ENCODE results near the gene IFNL2. TPM values are rescaled to one million over a fixed set of nuclear protein-coding genes. Genes with fewer than 3 reads are reported as not detected.

Gene IFNL2
- total RNA-seq, 1 experiment from 2014 or later = 0.33 TPM

GRCh38 chr19:39263912-39264305, 4.3 kb upstream of the IFNL2 start:
- no peak for DNase-seq (ENCODE audit: low read depth, low spot score)
- no peaks in the 10 kb centered on the region for H3K36me3 ChIP-seq (ENCODE audit: control insufficient read depth, insufficient read depth, low read length)
- in situ Hi-C loops (cut with HindIII; ENCODE audit: low pct_unique_long_range_greater_than_20kb, low sequenced_read_pairs) = no loop called here
- H3K27me3 ChIP-seq (ENCODE audit: control insufficient read depth, insufficient read depth, low read length) = peaks cover 9% of the 10 kb centered on the region
- BruUV-seq (replicated peaks) = no TSS peak
- H3K27ac ChIP-seq (ENCODE audit: low read length) = no peak overlapping the region
- TF ChIP-seq CTCF (IDR thresholded peaks at IDR 0.05) = no peak
- TF ChIP-seq POLR2AphosphoS5 (IDR thresholded peaks at IDR 0.05; ENCODE audit: low read depth, low read length) = no peak
- no peak for TF ChIP-seq REST (IDR thresholded peaks at IDR 0.05; ENCODE audit: insufficient read depth in 1 of 2, low read depth in 2 of 2, low read length in 1 of 2)
- no peak for TF ChIP-seq SIN3A (IDR thresholded peaks at IDR 0.05; ENCODE audit: borderline replicate concordance, insufficient read depth, low read depth, low read length)
- no peak for TF ChIP-seq TCF7L2 (IDR thresholded peaks at IDR 0.05; ENCODE audit: low read depth, low read length)
- CTCF ChIA-PET = interaction anchor here (1.0 kb wide), 1 partner anchor 64 kb away, joined by 3 read pairs; no protein-coding TSS in a partner anchor
- POLR2A ChIA-PET = no interaction called here
- H3K9me3 ChIP-seq (ENCODE audit: control insufficient read depth, insufficient read depth, low read depth, low read length) = no peaks in the 10 kb centered on the region
- ATAC-seq = peak; percentile 23
- intact Hi-C loops (cut with micrococcal nuclease; ENCODE audit: unreplicated experiment) = no loop called here
- H3K4me3 ChIP-seq (ENCODE audit: low read depth in 2 of 2, low read length in 2 of 2) = no peak overlapping the region
- H3K4me1 ChIP-seq (ENCODE audit: control insufficient read depth, insufficient read depth, low read length) = no peaks in the 10 kb centered on the region

DNA sequence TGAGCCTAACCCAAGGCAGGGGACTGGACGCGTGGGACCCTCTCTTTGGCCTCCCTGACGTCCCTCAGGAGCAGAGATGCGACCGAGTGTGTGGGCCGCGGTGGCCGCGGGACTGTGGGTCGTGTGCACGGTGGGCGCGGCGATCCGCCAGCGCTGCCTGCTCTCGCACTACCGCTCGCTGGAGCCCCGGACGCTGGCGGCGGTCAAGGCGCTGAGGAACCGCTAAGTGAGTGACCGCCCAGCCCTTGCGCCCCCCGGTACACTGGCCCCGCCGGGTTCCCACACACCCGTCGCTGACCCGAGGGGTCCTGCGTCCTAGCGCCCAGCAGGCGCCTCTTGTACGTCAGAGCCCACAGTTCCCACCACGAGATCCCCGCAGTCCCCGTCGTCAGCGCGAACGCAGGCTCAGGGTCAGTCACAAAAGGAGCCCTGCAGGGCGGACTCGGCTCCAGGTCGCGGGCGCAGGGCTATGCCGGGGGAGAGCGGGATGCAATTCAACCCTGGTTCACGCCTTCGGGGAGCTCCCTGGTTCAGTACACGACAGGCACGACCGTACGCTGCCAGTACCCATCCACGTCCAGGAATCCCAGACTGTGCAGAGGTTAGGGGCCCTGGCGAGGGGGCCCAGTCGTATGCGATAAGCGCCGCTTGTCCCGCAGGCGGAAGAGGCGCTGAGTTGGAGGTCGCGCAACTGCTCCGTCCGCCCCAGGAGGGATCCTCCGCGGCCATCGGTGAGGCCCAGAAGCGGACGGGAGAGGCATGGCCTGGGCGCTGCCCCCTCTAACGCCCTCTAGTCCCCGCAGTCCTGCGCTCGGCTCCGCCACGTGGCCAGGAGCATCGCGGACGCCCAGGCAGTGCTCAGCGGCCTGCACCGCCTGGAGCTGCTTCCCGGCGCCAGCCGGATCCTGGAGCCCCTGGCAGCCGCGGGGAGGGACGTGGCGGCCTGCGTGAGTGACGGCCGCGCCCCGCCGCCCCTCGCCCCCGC, 3.6 kb upstream of the IFNL2 start:
- intact Hi-C loops (cut with micrococcal nuclease; ENCODE audit: unreplicated experiment) (no loop called here), in situ Hi-C loops (cut with HindIII; ENCODE audit: low pct_unique_long_range_greater_than_20kb, low sequenced_read_pairs) (no loop called here)
- Histone ChIP-seq H3K36me3 (ENCODE audit: control insufficient read depth, insufficient read depth, low read length) (no peaks in the 10 kb centered on the region), H3K4me1 (ENCODE audit: control insufficient read depth, insufficient read depth, low read length) (no peaks in the 10 kb centered on the region), H3K4me3 (ENCODE audit: low read depth in 2 of 2, low read length in 2 of 2) (no peak overlapping the region), H3K27ac (ENCODE audit: low read length) (no peak overlapping the region), H3K9me3 (ENCODE audit: control insufficient read depth, insufficient read depth, low read depth, low read length) (no peaks in the 10 kb centered on the region), H3K27me3 (ENCODE audit: control insufficient read depth, insufficient read depth, low read length) (peaks cover 9% of the 10 kb centered on the region)
- DNase-seq (ENCODE audit: low read depth, low spot score) = no peak
- no peak for TF ChIP-seq SIN3A (IDR thresholded peaks at IDR 0.05; ENCODE audit: borderline replicate concordance, insufficient read depth, low read depth, low read length)
- TF ChIP-seq POLR2AphosphoS5 (IDR thresholded peaks at IDR 0.05; ENCODE audit: low read depth, low read length) = no peak
- POLR2A ChIA-PET = interaction anchor here (0.5 kb wide), 1 partner anchor 148 kb away, joined by 4 read pairs; the partner anchor contains the start of gene PLEKHG2
- BruUV-seq (replicated peaks) = no TSS peak
- ATAC-seq = no peak
- CTCF ChIA-PET = interaction anchor here (1.0 kb wide), 1 partner anchor 63 kb away, joined by 3 read pairs; no protein-coding TSS in a partner anchor
